Activated naive CD8-positive, alpha-beta T cell treated with anti-CD3 and anti-CD28 coated beads, Interleukin-2, amount 10 ng/mL, durations not matched to agents 7 days and 5 days (primary cell): ENCODE data around the gene MUL1. TPM values are rescaled to one million over a fixed set of nuclear protein-coding genes. Genes with fewer than 3 reads are reported as not detected.
A peak's percentile ranks its signal among the peaks of the same experiment; 100 is the strongest.
"Not testable (repeated sequence)": the region's sequence is repeated elsewhere in the genome, so short reads cannot be mapped to it uniquely, and the experiment has no call there.

Experiments used
- ATAC-seq: fragments of 150-1000 bp; cut with Tn5 transposase; one replicate; pipeline ENCODE4 v1.10.0; 2021; ENCODE audit warnings: low read depth, moderate library complexity
- POLR2A ChIA-PET: fragments of 350-600 bp; sonication (Branson Sonifier 250); formaldehyde crosslinking; loops from one replicate; lab custom pipeline; 2021; ENCODE audit warnings: antibody characterized with exemption; lab: Charles Lee
- DNase-seq: peaks from one replicate; pipeline ENCODE4 v3.0.0; 2021
- H3K27ac Mint-ChIP-seq: one replicate; pipeline ENCODE4 v1.8.0; 2022; ENCODE audit warnings: mild to moderate bottlenecking, mixed read lengths
- H3K27me3 Mint-ChIP-seq: one replicate; pipeline ENCODE4 v1.8.0; 2022; ENCODE audit warnings: mild to moderate bottlenecking, moderate library complexity, mixed read lengths
- H3K36me3 Mint-ChIP-seq: one replicate; pipeline ENCODE4 v1.8.0; 2021; ENCODE audit warnings: mild to moderate bottlenecking, mixed read lengths
- H3K4me1 Mint-ChIP-seq: one replicate; pipeline ENCODE4 v1.8.0; 2021; ENCODE audit warnings: mixed read lengths
- H3K4me3 Mint-ChIP-seq: one replicate; pipeline ENCODE4 v1.8.0; 2022; ENCODE audit warnings: mild to moderate bottlenecking, moderate library complexity, mixed read lengths
- H3K9me3 Mint-ChIP-seq: one replicate; pipeline ENCODE4 v1.8.0; 2021; ENCODE audit warnings: mixed read lengths
- total RNA-seq, 2 experiments: library from RNA; stranded (reverse); gene quantifications; one replicate each; pipeline ENCODE4 v1.2.3, GENCODE V29; 2021

MUL1 gene
- total RNA-seq, 2 experiments from 2014 or later: 17.1 to 19.8 TPM

- no peak overlapping the region for H3K27ac Mint-ChIP-seq
- DNase-seq (no peak), ATAC-seq (no peak)
- no peaks in the 10 kb centered on the region for H3K36me3 Mint-ChIP-seq
- POLR2A ChIA-PET: no interaction called here
- H3K27me3 Mint-ChIP-seq: peaks cover 41% of the 10 kb centered on the region
- no peaks in the 10 kb centered on the region for H3K9me3 Mint-ChIP-seq
- no peak overlapping the region for H3K4me3 Mint-ChIP-seq
- no peaks in the 10 kb centered on the region for H3K4me1 Mint-ChIP-seq
Measured at GRCh38 chr1:20533635-20534034, 25.7 kb upstream of the MUL1 start.

DNA sequence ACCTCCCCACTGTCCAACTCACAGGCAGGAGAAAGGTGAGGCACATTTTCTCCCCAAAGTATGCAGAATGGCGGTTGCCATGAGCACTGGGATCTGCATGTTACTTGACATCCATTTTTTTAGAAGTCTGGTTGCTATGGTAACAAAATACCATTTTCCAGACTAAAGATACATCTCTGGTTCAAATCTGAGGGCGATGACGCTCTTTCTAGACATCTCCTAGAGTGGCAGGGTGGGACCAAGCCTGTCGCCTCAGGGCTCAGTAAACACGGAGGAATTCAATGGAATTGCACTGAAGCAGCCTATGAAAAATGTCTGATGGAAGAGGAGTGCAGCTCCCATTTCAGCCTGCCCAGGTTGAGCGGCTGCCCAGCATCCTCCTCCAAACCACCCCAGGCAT lies 22.9 kb upstream of the MUL1 start:
- Mint-ChIP-seq H3K27me3 (peaks cover 39% of the 10 kb centered on the region), H3K27ac (no peak overlapping the region), H3K9me3 (no peaks in the 10 kb centered on the region), H3K36me3 (no peaks in the 10 kb centered on the region), H3K4me1 (no peaks in the 10 kb centered on the region), H3K4me3 (no peak overlapping the region)
- POLR2A ChIA-PET: no interaction called here
- no peak for DNase-seq
- no peak for ATAC-seq

DNA sequence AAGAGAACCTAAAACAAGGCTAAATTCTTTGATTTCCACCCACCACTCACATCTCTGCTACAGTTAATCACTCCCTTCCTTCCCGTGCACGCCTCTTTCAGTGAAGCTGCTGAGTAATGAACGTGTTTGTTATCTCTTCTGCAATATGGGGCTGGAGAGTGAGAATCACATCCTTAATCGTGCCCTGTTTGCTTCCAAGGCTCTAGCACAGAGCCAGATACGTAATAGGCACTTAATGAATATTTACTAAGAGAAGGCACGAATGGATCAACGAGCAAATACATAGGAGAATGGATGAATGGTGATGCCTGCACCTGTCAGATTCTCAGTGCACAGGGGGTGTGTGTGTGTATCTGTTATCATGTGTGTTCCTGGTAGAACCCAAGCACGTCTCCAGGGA lies 22.4 kb upstream of the MUL1 start:
- Mint-ChIP-seq H3K4me3 (no peak overlapping the region), H3K4me1 (no peaks in the 10 kb centered on the region), H3K36me3 (no peaks in the 10 kb centered on the region), H3K27me3 (peaks cover 37% of the 10 kb centered on the region), H3K27ac (no peak overlapping the region), H3K9me3 (no peaks in the 10 kb centered on the region)
- DNase-seq: no peak
- POLR2A ChIA-PET: no interaction called here
- ATAC-seq: no peak

GRCh38 chr1:20528221-20528620 lies 20.3 kb upstream of the MUL1 start:
- POLR2A ChIA-PET: no interaction called here
- peaks cover 26% of the 10 kb centered on the region for H3K27me3 Mint-ChIP-seq
- ATAC-seq: no peak
- DNase-seq: no peak
- no peak overlapping the region for H3K4me3 Mint-ChIP-seq
- no peaks in the 10 kb centered on the region for H3K9me3 Mint-ChIP-seq
- H3K36me3 Mint-ChIP-seq: no peaks in the 10 kb centered on the region
- H3K4me1 Mint-ChIP-seq: no peaks in the 10 kb centered on the region
- no peak overlapping the region for H3K27ac Mint-ChIP-seq

- H3K27ac Mint-ChIP-seq: no peak overlapping the region
- H3K9me3 Mint-ChIP-seq: no peaks in the 10 kb centered on the region
- POLR2A ChIA-PET: no interaction called here
- DNase-seq: no peak
- H3K4me3 Mint-ChIP-seq: no peak overlapping the region
- ATAC-seq: no peak
- no peaks in the 10 kb centered on the region for H3K4me1 Mint-ChIP-seq
- H3K27me3 Mint-ChIP-seq: peaks cover 21% of the 10 kb centered on the region
- no peaks in the 10 kb centered on the region for H3K36me3 Mint-ChIP-seq
Measured at GRCh38 chr1:20526267-20526666, 18.3 kb upstream of the MUL1 start.

GRCh38 chr1:20521960-20522861 lies 14.3 kb upstream of the MUL1 start:
- POLR2A ChIA-PET: no interaction called here
- no peak for ATAC-seq

DNA sequence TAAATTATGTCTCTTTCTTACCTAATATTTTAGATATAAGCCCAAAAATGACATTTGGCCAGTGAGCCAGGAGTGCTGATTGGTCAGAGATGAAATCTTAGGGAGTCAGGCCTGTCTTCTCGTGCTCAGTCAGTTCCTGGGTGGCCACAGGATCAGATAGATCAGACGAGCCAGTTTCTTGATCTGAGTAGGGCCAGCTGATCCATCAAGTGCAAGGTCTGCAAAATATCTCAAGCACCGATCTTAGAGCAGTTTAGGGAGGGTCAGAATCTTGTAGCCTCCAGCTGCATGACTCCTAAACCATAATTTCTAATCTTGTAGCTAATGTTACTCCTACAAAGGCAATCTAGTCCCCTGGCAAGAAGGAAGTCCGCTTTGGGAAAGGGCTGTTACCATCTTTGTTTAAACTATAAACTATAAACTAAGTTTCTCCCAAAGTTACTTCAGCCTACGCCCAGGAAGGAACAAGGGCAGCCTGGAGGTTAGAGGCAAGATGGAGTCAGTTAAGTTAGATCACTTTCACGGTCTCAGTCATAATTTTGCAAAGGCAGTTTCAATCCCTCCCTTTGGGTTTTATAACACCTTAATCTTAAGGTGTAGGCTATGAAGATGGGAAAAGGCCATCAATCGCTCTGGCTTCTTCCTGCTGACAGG lies 11.8 kb upstream of the MUL1 start:
- ATAC-seq, DNase-seq, H3K4me3 Mint-ChIP-seq, H3K36me3 Mint-ChIP-seq, H3K9me3 Mint-ChIP-seq, H3K27ac Mint-ChIP-seq, POLR2A ChIA-PET, H3K4me1 Mint-ChIP-seq: not testable (repeated sequence)
- H3K27me3 Mint-ChIP-seq: peaks cover 23% of the 10 kb centered on the region

More at GRCh38 chr1:20521960-20522861, 14.3 kb upstream of the MUL1 start:
- Mint-ChIP-seq H3K36me3 (no peaks in the 10 kb centered on the region), H3K27me3 (peaks cover 25% of the 10 kb centered on the region), H3K4me3 (no peak overlapping the region), H3K27ac (no peak overlapping the region), H3K9me3 (no peaks in the 10 kb centered on the region), H3K4me1 (no peaks in the 10 kb centered on the region)
- DNase-seq: peak; percentile 51

GRCh38 chr1:20511518-20512428 lies 3.8 kb upstream of the MUL1 start:
- Mint-ChIP-seq H3K4me3 (no peak overlapping the region), H3K27me3 (peaks cover 14% of the 10 kb centered on the region), H3K36me3 (no peaks in the 10 kb centered on the region), H3K27ac (no peak overlapping the region), H3K9me3 (no peaks in the 10 kb centered on the region), H3K4me1 (peaks cover 7% of the 10 kb centered on the region)
- POLR2A ChIA-PET: no interaction called here
- DNase-seq: no peak
- no peak for ATAC-seq

GRCh38 chr1:20508411-20508771 lies 440 bp upstream of the MUL1 start:
- Mint-ChIP-seq H3K4me1 (peaks cover 7% of the 10 kb centered on the region), H3K9me3 (no peaks in the 10 kb centered on the region), H3K4me3 (peak overlapping the region; percentile 90), H3K27me3 (peaks cover 9% of the 10 kb centered on the region), H3K27ac (peak overlapping the region; percentile 81), H3K36me3 (peaks cover 2% of the 10 kb centered on the region)
- ATAC-seq: no peak
- peak; percentile 17 for DNase-seq
- POLR2A ChIA-PET: interaction anchor here (0.6 to 1.3 kb wide), 3 partner anchors 14 to 158 kb away, joined by 3 to 8 read pairs (median 4); no protein-coding TSS in a partner anchor

DNA sequence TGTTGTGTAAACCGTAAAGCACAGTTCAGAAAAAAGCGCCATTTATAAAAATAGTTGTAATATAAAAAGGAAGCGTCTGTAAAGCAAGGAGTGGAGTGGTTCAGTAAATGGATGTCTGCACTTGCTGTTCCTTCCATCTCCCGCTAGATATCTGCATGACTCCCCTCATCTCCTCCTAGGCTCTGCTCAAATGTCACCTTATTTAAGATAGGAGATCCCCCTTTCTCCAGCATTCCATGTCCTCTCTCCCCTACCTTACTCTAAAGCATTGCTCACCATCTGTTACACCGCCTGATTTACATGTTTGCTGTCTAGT lies 745 bp downstream of the MUL1 start:
- POLR2A ChIA-PET: interaction anchor here (1.3 kb wide), 1 partner anchor 127 kb away, joined by 8 read pairs; no protein-coding TSS in a partner anchor
- Mint-ChIP-seq H3K36me3 (peaks cover 2% of the 10 kb centered on the region), H3K4me1 (peaks cover 7% of the 10 kb centered on the region), H3K27me3 (peaks cover 3% of the 10 kb centered on the region), H3K9me3 (no peaks in the 10 kb centered on the region), H3K4me3 (peak overlapping the region; percentile 90), H3K27ac (peak overlapping the region; percentile 81)
- DNase-seq (no peak), ATAC-seq (peak; percentile 19)

DNA sequence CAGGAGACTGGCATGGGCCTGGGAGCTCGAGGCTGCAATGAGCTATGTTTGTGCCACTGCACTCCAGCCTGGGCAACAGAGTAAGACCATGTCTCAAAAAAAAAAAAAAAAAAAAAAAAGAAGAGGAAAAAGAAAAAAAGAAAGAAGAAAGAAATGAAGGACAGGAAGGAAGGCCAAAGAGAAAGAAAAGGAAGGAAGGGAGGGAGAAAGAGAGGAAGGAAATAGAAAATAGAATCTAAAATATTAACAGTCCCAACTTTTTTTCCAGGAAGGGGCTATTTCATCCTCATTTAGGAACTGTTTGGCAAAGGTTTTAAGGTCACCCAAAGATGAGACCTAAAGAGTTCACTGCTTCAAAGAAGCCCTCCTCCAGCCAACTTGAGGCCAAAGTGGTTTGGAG lies 2.5 kb downstream of the MUL1 start:
- POLR2A ChIA-PET: no interaction called here
- H3K27ac Mint-ChIP-seq: no peak overlapping the region

DNA sequence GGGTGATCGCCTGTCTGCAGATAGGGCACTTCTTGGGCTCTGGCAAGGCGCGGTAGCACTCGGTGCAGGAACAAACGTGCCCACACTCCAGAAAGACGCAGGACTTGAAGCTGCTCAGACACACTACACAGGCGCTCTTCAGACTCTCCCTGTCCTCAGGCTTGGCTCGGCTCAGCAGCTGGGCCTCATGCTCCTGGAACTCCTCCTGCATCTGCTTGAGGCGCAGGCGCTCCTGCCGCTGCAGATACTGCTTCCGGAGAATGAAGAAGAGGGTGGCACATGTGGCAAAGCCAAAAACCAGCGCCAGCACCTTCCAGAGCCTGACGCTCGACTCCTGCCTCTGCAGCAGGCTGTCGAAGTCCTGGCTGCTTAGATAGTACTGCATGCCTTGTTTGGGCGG lies 7.2 kb downstream of the MUL1 start:
- Mint-ChIP-seq H3K27me3 (no peaks in the 10 kb centered on the region), H3K27ac (no peak overlapping the region), H3K9me3 (no peaks in the 10 kb centered on the region), H3K4me3 (no peak overlapping the region), H3K4me1 (peaks cover 4% of the 10 kb centered on the region), H3K36me3 (peaks cover 4% of the 10 kb centered on the region)
- DNase-seq: peak; percentile 10
- no peak for ATAC-seq
- POLR2A ChIA-PET: no interaction called here

More for the DNA sequence above, 2.5 kb downstream of the MUL1 start:
- peaks cover 4% of the 10 kb centered on the region for H3K4me1 Mint-ChIP-seq
- no peaks in the 10 kb centered on the region for H3K9me3 Mint-ChIP-seq
- peaks cover 2% of the 10 kb centered on the region for H3K36me3 Mint-ChIP-seq
- no peak for DNase-seq
- no peaks in the 10 kb centered on the region for H3K27me3 Mint-ChIP-seq
- no peak overlapping the region for H3K4me3 Mint-ChIP-seq
- ATAC-seq: no peak

GRCh38 chr1:20499718-20500117 lies 8.2 kb downstream of the MUL1 start:
- Mint-ChIP-seq H3K36me3 (peaks cover 4% of the 10 kb centered on the region), H3K4me3 (no peak overlapping the region), H3K27ac (no peak overlapping the region), H3K9me3 (no peaks in the 10 kb centered on the region), H3K4me1 (peaks cover 7% of the 10 kb centered on the region), H3K27me3 (no peaks in the 10 kb centered on the region)
- ATAC-seq: no peak
- POLR2A ChIA-PET: no interaction called here
- peak; percentile 2 for DNase-seq
